Fibroblast of skin of left biceps (primary cell): ENCODE measurements around the gene SNAI1.
"Not testable (repeated sequence)": the region's sequence is repeated elsewhere in the genome, so short reads cannot be mapped to it uniquely, and the experiment has no call there.

Experiments
- DNase-seq, 2 experiments: peaks; one replicate each; pipeline ENCODE4 v3.0.0-alpha.2; 2013; ENCODE audit warnings: low read depth in 2 of 2

Gene SNAI1

DNA sequence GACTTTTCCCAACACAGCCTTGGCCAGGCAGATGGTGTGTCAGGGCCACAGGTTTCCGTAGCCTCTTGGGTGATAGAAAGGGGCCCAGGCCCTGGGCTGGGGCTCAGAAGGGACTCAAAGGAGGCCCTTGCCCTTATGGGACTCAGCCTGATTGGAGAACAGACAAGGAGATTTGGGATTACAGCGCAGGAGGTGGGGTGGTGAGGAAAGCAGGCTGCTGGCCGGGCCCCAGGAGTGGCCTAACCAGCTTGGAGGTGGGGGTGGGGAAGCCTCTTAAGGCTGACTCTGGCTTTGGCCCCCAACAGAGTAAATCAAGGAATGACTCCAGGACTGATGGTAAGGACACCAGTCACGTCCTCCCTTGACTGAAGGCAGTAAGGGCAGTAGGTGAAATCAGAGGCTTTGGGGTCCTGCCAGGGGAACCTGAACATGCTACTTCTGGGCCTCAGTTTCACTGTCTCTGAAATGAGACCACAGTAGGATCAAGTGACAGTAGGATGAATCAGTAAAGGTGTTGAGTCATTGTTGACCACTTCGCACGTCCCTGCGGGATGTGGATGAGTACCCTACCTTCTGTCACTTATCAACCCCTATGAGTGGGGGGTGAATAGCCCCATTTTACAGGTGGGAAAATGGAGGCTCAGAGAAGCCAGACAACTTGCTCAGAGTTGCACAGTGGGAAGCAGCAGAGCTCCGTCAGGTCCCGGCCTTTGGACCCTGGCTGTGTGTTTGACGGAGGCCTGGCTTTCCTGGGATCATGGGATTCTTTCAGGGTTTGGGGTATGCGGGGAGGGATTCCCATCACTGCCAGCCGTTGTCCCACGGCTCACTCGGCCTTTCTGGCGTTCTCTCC lies 4.5 kb downstream of the SNAI1 start:
- DNase-seq = no peak

DNA sequence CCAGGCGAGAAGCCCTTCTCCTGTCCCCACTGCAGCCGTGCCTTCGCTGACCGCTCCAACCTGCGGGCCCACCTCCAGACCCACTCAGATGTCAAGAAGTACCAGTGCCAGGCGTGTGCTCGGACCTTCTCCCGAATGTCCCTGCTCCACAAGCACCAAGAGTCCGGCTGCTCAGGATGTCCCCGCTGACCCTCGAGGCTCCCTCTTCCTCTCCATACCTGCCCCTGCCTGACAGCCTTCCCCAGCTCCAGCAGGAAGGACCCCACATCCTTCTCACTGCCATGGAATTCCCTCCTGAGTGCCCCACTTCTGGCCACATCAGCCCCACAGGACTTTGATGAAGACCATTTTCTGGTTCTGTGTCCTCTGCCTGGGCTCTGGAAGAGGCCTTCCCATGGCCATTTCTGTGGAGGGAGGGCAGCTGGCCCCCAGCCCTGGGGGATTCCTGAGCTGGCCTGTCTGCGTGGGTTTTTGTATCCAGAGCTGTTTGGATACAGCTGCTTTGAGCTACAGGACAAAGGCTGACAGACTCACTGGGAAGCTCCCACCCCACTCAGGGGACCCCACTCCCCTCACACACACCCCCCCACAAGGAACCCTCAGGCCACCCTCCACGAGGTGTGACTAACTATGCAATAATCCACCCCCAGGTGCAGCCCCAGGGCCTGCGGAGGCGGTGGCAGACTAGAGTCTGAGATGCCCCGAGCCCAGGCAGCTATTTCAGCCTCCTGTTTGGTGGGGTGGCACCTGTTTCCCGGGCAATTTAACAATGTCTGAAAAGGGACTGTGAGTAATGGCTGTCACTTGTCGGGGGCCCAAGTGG lies 5.3 kb downstream of the SNAI1 start:
- DNase-seq = no peak

DNA sequence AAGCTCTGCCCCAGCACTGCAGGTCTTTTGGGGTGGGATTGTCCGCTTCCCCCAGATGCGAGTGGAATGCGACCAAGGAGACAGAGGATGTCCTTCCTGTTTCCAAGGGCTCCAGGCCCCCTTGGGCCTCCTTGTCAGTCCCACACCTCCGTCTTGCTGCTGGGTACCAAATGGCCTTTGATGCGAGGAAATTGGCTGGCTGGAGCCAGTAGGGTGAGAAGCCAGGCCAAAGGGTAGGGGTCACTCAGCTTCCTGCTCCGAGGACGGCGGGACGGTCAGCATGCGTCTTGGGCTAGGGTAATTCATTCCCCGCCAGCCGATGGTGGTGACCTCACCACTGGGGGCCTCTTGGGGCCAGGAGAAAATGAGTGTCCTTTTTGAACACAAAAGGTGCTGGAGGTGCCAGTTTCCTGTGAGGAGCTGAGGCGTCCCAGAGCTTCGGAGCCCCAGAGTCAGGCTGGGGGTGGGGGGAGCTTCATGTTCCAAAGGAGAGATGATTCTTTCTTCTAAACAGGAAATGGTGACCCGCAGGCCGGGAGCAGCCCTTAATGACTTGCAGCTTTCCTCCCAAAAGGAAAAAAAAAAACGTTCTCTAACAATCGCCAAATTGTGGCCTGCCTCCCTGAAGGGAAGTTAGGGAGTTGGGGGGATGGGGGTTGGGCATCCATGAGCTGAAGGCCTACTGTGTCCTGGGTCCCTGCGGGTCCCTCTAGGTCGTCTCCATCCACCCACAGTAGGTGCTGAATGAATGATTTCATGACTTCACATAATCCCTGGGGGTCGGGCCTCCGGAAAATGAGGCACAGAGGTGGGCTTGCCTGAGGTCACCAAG lies 6.7 kb downstream of the SNAI1 start:
- DNase-seq = peak; percentile 73 to 78

DNA sequence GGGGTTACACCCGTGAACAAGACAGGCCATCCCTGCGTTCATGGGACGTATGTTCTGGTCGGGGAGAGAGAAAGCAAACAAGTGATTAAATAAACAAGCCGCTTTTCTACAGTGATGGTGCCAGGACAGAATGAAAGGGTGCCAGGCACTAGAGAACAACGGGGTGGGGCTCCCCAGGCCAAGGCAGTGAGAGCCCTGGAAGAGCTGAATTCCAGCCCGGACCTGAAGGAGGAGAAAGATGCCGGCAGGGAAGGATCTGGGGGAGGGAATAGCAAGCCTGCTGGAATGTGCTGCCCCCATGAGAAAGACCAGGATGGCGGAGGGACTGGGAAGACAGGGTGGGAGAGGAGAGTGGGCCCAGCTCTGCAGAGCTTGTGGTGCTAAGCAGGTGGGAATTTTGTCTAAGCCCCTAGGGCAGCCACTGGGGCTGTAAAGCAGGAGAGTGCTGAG lies 7.5 kb downstream of the SNAI1 start:
- DNase-seq = no peak

DNA sequence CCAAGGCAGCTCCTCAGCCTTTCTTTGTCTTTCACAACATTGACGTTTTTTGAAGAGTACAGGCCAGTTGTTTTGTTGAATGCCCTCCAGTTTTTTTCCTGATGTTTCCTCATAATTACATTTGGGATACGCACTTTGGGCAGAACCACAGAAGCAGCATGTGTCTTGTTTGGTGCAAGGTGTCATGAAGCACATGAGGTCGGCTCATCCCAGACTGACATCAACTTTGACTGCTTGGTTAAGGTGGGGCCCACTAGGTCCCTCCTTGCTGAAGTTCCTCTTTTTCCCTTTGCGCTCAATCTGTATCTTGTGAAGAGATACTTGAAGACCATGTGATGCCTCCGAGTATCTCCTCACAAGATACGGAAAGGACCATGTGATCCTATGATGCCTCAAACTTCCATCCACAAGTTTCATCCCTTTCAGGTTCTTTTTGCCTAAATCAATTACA lies 10.5 kb downstream of the SNAI1 start:
- DNase-seq = no peak

DNA sequence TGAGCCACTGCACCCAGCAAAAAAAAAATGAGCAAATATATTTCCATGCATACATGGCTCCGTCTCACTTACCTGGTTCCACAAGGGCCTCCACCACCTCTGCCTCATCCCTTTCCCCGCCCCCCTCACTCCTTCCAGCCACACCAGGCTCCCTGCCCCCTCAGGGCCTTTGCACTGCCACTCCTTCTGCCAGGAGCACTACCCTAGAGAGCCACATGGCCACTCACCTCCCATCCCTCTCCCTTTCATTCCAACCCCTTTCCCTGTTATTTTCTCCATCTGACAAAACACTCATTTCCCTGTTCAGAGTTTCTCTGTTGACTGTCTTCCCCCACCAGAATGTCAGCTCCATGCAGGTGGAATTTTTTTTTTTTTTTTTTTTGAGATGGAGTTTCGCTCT lies 12.8 kb downstream of the SNAI1 start:
- no peak for DNase-seq

DNA sequence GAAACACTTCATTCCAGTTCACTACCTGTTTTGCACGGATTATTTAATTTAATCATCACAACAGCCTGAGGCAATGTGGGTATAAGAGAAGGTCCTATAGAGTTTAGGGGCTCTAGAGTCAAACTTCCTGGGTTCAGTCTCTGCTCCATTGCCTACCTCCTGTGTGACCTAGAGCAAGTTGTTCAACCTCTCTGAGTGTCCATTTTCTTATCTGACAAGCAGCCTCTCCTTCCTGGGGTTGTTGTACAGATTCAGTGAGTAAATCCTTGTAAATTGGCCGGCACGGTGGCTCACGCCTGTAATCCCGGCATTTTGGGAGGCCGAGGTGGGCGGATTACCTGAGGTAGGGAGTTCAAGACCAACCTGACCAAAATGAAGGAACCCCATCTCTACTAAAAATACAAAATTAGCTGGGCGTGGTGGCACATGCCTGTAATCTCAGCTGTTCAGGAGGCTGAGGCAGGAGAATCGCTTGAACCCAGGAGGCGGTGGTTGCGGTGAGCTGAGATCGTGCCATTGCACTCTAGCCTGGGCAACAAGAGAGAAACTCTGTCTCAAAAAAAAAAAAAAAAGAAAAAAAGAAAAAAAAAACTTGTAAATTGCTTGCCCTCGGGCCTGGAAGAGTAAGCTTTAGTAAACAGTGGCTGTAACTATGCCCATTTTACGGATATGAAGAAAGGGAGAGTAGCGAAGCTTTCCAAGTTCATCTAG lies 15.9 kb downstream of the SNAI1 start:
- DNase-seq = not testable (repeated sequence)

DNA sequence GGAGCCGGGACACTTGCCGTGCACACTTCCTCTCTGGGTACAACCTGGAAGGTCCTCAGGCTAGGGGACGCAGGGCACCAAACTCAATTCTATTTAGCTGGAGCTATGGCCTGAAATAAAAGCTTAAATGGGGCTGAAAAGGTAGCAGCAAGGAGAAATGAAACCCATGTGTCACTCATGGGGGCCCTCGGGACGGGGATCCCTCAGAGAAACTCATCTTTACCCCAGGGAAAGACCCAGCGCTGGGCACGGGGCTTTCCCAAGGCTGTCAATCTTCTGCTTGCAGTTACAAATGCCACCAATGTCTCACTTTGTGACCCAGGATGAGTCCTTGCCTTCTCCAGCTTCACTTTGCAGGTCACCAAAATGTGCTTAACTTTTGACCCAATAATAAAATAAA lies 16.5 kb downstream of the SNAI1 start:
- DNase-seq = no peak

DNA sequence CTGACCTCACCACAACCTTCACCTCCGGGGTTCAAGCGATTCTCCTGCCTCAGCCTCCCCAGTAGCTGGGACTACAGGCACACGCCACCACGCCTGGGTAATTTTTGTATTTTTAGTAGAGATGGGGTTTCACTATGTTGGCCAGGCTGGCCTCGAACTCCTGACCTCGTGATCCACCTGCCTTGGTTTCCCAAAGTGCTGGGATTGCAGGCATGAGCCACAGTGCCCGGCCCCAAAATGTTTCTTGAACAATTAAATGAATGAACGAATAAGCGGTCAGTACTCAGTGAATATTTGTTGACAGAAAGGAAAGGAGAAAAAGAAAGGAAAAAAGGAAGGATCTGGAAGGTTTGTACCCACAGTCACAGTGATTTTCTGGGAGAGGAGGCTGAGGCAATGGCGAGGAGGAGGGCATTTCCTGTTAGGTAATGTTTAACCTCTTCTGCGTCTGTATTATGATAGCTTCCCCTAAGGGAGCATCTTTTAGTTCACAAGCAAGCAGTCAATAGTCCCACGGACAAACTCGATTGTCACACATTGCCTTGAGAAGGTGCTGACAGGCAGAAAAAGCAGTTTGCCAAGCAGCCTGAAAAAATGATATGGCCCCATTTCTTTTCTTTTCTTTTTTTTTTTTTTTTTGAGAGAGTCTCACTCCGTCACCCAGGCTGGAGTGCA lies 17.9 kb downstream of the SNAI1 start:
- not testable (repeated sequence) for DNase-seq

DNA sequence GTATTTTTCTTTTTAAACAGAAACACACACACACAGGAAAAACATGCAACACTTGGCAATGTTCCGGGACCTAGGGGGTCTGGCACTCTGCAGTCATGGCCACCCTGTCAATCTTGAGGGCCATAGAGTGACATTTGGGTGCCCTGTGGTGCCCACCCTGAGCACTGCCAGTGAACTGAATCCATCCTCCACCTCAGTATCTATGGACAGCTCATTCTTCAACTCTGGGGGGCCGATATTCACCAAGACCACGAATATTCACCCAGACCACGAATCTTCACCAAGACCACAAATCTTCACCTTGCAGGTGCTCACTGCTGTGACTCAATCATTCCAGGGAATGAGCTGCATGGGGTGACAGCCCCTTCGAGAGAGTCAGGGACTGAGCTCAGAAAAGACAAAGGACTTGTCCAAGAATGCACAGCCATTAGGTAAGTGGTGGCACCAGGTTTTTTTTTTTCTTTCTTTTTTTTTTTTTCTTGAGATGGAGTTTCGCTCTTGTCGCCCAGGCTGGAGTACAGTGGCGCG lies 19.1 kb downstream of the SNAI1 start:
- DNase-seq = no peak

DNA sequence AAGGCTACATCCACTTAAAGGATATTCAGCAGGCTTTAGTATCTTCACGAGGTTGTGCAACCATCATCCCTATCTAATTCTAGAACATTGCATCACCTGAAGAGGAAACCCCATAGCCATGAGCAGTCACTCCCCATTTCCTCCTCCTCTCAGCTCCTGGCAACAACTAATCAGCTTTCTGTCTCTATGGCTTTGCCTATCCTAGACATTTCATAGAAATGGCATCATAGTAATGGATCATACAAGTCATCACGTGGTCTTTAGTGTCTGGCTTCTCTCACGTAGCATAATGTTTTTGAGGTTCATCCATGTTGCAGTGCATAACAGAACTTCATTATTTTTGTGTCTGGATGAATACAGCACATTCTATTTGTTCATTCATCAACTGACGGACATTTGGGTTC lies 20.5 kb downstream of the SNAI1 start:
- DNase-seq = peak; percentile 87 to 90

DNA sequence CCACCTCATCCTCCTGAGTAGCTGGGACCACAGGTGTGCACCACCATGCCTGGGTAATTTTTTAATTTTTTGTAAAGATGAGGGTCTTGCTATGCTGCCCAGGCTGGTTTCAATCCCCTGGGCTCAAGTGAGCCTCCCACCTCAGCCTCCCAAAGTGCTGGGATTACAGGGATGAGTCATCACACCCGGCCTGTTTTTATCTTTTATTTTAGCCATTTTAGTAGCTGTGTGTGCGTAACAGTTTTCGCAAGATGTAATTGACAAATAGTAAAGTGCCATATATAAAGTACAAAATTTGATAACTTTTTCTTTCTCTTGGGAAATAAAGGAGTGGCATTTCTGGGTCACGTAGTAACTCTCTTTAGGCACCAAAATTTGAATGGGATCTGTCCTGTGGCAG lies 21.4 kb downstream of the SNAI1 start:
- no peak for DNase-seq

DNA sequence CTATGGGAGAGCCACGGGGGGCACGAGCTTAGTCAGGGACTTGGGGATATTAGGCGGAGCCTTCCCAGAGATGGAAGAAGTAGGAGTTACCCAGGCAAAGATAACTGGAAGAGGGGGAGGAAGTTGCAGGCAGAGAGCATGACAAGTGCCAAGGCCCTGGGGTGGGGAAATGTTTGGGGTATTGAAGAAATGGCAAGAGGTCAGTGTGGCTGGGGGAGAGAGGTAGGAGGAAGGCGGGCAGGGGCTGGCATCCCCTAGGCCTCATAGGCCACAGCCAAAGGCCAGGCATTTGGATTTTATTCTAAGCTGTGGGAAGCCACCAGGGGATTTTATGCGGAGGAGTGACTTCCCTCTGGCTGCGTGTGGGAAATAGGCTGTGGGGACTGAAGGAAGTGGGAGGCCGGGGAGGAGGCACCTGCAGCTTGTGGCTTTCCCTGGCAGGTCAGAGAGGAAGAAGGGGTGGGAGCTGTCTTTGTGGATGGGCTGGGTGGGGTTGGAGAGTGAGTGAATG lies 22.7 kb downstream of the SNAI1 start:
- no peak for DNase-seq

DNA sequence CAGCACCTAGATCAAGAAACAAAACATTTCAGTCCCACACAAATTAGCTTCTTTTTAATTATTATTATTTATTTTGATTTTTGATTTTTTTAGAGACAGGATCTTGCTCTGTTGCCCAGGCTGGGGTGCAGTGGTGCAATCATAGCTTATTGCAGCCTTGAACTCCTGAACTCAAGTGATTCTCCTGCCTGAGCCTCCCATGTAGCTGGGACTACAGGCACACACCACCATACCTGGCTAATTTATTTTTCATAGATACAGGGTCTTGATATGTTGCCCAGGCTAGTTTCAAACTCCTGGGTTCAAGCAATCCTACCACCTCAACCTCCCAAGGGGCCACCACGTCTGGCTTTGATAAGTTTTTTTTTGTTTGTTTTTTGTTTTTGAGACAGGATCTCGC lies 24.6 kb downstream of the SNAI1 start:
- DNase-seq = no peak

DNA sequence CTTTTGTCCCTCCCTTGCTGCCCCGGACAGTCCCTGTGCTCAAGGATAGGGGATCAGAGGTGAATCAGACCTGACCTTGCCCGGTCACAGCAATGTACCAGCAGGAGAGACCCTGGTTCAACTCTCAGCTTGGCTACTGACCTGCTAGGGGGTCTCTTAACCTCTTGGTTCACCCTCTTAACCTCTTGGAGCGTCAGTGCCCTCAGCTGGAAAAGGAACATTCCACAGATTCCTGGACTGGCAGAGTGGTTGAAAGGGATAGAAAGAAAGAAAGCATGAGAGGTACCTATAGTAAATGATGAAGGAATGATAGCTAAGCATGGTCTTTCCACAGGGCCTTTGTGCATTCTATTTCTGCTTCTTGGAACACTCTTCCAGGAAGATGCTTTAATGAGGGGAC lies 25.2 kb downstream of the SNAI1 start:
- DNase-seq = no peak

DNA sequence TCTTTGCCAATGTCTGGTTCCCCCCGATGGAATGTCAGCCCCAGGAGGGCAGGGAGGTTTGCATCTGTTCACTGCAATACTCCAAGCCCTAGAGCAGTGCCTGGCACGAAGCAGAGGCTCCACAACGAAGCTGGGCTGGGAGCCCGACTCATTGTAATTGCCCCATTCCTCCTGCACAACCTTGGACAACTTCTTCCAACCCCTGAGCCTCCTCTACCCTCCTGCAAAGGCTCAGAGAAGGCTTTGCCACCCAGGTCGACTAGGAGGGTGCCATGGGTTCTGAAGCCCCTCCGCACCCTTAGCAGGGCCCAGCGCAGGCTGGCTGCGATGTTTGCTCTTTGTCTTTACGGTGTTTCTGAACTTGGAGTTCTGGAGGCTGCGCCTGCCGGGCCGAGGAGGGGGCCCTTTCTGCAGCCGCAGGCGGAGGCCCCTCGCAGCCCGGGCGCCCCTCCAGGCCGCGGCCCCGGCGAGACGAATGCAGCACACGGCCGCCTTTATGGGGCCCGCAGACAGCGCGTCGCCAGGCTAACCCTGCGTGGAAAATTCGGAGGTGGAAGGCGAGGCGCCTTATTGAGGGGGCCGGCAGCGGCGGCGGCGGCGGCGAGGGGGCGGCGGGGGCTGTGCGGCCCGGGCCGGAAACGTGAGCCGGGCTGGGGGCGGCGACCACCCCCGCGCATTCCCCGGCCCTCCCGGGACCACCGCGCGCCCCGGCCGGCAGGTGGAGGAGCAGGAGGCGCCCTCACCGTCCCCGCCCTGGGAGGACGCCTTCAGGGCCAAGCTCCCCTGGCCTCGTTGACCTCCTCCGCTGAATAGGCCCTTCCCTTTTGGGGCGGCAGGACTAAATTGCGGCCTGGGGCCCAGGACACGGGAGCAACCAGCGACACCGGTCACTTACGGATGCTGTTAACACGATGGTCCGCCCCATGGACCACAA lies 27.0 kb downstream of the SNAI1 start:
- DNase-seq = no peak

DNA sequence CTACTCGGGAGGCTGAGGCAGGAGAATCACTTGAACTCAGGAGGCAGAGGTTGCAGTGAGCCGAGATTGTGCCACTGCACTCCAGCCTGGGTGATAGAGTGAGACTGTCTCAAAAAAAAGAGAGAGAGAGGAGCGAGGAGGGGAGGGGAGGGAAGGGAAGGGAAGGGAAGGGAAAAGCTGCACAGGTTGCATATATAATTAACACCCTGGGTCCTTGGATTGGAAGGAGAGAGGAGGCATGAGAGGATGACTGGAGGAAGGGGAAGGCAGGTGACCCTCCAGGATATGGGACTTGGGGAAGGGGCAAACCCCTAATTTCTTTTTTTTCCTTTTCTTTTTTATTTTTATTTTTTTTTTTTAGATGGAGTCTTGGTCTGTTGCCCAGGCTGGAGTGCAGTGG lies 28.8 kb downstream of the SNAI1 start:
- DNase-seq = not testable (repeated sequence)

DNA sequence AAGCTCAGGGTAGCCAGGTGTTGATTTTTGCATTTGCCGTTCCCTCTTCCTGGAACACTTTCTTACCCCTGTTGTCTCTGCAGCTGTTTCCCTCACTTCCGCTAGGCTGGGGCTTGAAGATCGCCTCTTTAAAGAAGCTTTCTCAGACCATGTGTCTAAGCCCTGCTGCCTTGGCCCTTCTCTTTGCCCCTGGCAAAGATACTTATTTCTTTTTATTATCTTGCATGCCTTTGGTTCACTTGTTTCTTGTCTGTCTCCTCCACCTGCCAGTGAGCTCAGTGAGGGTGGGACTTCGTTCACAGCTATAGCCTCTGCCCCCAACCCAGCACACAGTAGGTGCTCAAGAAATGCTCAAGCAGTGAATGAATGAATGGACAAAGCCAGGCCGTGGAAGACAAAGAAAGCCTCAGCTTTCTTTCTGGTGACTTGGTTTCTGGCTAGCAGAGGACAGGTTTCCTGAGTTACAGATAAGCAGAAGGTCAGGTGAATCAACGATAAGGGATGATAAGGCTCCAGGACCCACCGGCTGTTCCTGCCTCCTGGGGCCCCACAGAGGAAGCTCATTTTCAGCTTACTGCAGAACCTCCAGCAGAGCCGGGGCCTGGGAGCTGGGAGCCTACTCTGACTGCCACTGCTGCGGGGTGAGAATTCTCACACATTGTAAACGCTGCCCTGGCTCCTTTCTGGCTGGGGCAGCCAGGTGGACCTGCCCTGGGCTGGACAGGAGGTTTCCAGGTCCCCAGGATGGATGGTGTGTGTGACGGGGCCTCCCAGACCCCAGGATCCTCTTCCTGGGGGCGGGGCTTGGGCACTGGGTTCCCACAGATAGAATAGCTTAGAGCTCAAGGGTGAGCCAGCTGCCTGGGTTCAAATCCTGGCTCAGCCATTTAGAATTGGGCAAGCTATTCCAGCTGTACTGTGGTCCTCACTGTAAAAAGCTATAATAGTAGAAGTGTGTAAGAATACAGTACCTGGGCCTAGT lies 29.8 kb downstream of the SNAI1 start:
- no peak for DNase-seq
